H1 (cell line): ENCODE results near the gene COL4A1. TPM values are rescaled to one million over a fixed set of nuclear protein-coding genes. Genes with fewer than 3 reads are reported as not detected.

Experiments
- CTCF ChIA-PET: fragments of 300-600 bp; sonication (Branson Sonifier 250); formaldehyde crosslinking; loops from one replicate; lab custom pipeline; 2021; ENCODE audit not compliant: partially characterized antibody; lab: Charles Lee
- POLR2A ChIA-PET: fragments of 300-600 bp; sonication (Branson Sonifier 250); formaldehyde crosslinking; loops from one replicate; lab custom pipeline; 2021; ENCODE audit warnings: inconsistent platforms; ENCODE audit not compliant: partially characterized antibody; lab: Charles Lee
- DNase-seq, 2 experiments: peaks; one replicate each; pipeline versions ENCODE4 v3.0.0 to v3.0.0-alpha.2; 2010 to 2022; ENCODE audit warnings: low spot score in 2 of 2, low read depth in 1 of 2, mixed read lengths in 1 of 2
- FAIRE-seq: peaks from 2 replicates; lab custom pipeline; 2011; peaks lifted over from hg19 to GRCh38; lab: Jason Lieb, UNC
- H2AFZ ChIP-seq: 2 replicates; pipeline ENCODE4 v1.8.1; 2012; ENCODE audit warnings: low read length, inconsistent platforms
- H2AK5ac ChIP-seq: 2 replicates; pipeline ENCODE4 v1.6.1; 2013; ENCODE audit warnings: low read depth, low read length
- H2BK120ac ChIP-seq: replicated peaks from 2 replicates; pipeline ENCODE3; 2013; ENCODE audit warnings: low read depth, low read length, inconsistent platforms
- H2BK12ac ChIP-seq: 2 replicates; pipeline ENCODE4 v1.6.1; 2013; ENCODE audit warnings: low read depth, low read length
- H2BK15ac ChIP-seq: 2 replicates; pipeline ENCODE4 v1.6.1; 2013; ENCODE audit warnings: low read length
- H2BK20ac ChIP-seq: 2 replicates; pipeline ENCODE4 v1.6.1; 2013; ENCODE audit warnings: low read length
- H2BK5ac ChIP-seq: 2 replicates; pipeline ENCODE4 v1.6.1; 2013; ENCODE audit warnings: low read depth, low read length
- H3K14ac ChIP-seq: 2 replicates; pipeline ENCODE4 v1.6.1; 2013; ENCODE audit warnings: inconsistent platforms; ENCODE audit not compliant: insufficient read length
- H3K18ac ChIP-seq: 2 replicates; pipeline ENCODE4 v1.6.1; 2013; ENCODE audit warnings: low read length; ENCODE audit errors: extremely low read depth
- H3K23ac ChIP-seq: 2 replicates; pipeline ENCODE4 v1.6.1; 2013; ENCODE audit warnings: inconsistent platforms; ENCODE audit not compliant: insufficient read length
- H3K23me2 ChIP-seq: 2 replicates; pipeline ENCODE4 v1.6.1; 2013; ENCODE audit warnings: low read depth, low read length
- H3K27ac ChIP-seq: 2 replicates; pipeline ENCODE4 v1.6.1; 2011; ENCODE audit warnings: low read depth, low read length, inconsistent platforms
- H3K27me3 ChIP-seq, 4 experiments: replicated peaks in 1 of 4; 1 replicate in 1 of 4; 2 replicates in 3 of 4; pipeline versions ENCODE4 v1.6.1 to v1.8.1; 2011 to 2013; ENCODE audit warnings: low read length in 3 of 4, mild to moderate bottlenecking in 3 of 4, inconsistent platforms in 2 of 4, mixed read lengths in 2 of 4, moderate library complexity in 1 of 4; ENCODE audit not compliant: control insufficient read depth in 3 of 4, insufficient read depth in 3 of 4; ENCODE audit errors: extremely low read depth in 1 of 4
- H3K36me3 ChIP-seq, 4 experiments: 2 replicates each; pipeline versions ENCODE4 v1.6.1 to v1.8.1; 2011 to 2013; ENCODE audit warnings: mild to moderate bottlenecking in 4 of 4, low read length in 3 of 4, moderate library complexity in 2 of 4, control low read depth in 1 of 4, inconsistent platforms in 1 of 4; ENCODE audit not compliant: insufficient read depth in 4 of 4, control insufficient read depth in 2 of 4
- H3K4ac ChIP-seq: replicated peaks from 2 replicates; pipeline ENCODE3; 2013; ENCODE audit warnings: low read length, low read depth, mixed read lengths, inconsistent platforms; ENCODE audit not compliant: insufficient read length
- H3K4me1 ChIP-seq, 4 experiments: replicated peaks in 1 of 4; 1 replicate in 1 of 4; 2 replicates in 3 of 4; pipeline versions ENCODE4 v1.6.1 to v1.8.1; 2011 to 2013; ENCODE audit warnings: low read length in 3 of 4, inconsistent platforms in 2 of 4, mixed read lengths in 1 of 4; ENCODE audit not compliant: insufficient read depth in 4 of 4, control insufficient read depth in 3 of 4
- H3K4me2 ChIP-seq, 2 experiments: 2 replicates each; pipeline versions ENCODE4 v1.6.1 to v1.8.1; 2011 to 2013; ENCODE audit warnings: low read depth in 2 of 2, low read length in 2 of 2, control low read depth in 1 of 2, inconsistent platforms in 1 of 2, mild to moderate bottlenecking in 1 of 2; ENCODE audit not compliant: insufficient read depth in 1 of 2
- H3K4me3 ChIP-seq, 4 experiments: fragments of 200-600, 300-600 bp in 1 of 4; sonication (generic), shearing (Covaris generic), sonication (Bioruptor Twin) in 1 of 4; 2 replicates each; pipeline versions ENCODE4 v1.5.1 to v1.8.1; 2011 to 2016; ENCODE audit warnings: low read length in 4 of 4, low read depth in 3 of 4, control low read depth in 2 of 4, inconsistent platforms in 2 of 4, mild to moderate bottlenecking in 2 of 4, mixed read lengths in 1 of 4, moderate library complexity in 1 of 4; ENCODE audit not compliant: insufficient read depth in 2 of 4; ENCODE audit errors: extremely low read depth in 1 of 4
- H3K56ac ChIP-seq: replicated peaks from 2 replicates; pipeline ENCODE3; 2013; ENCODE audit warnings: low read depth, mild to moderate bottlenecking, mixed read lengths, low read length, inconsistent platforms; ENCODE audit not compliant: insufficient read length
- H3K79me1 ChIP-seq: 2 replicates; pipeline ENCODE4 v1.6.1; 2013; ENCODE audit warnings: low read depth, low read length, control low read depth
- H3K79me2 ChIP-seq, 2 experiments: 2 replicates each; pipeline versions ENCODE4 v1.6.1 to v1.8.1; 2012 to 2013; ENCODE audit warnings: low read length in 2 of 2, mild to moderate bottlenecking in 2 of 2, inconsistent platforms in 1 of 2; ENCODE audit not compliant: insufficient read depth in 2 of 2, control insufficient read depth in 1 of 2
- H3K9ac ChIP-seq, 4 experiments: replicated peaks in 1 of 4; 1 replicate in 1 of 4; 2 replicates in 3 of 4; pipeline versions ENCODE4 v1.6.1 to v1.8.1; 2011 to 2013; ENCODE audit warnings: low read depth in 3 of 4, low read length in 3 of 4, control low read depth in 2 of 4, mild to moderate bottlenecking in 2 of 4, moderate library complexity in 2 of 4, inconsistent platforms in 1 of 4; ENCODE audit errors: extremely low read depth in 1 of 4
- H3K9me3 ChIP-seq, 2 experiments: 2 replicates each; pipeline versions ENCODE4 v1.6.1 to v1.8.1; 2012 to 2013; ENCODE audit warnings: mild to moderate bottlenecking in 2 of 2, moderate library complexity in 2 of 2, control low read depth in 1 of 2, inconsistent platforms in 1 of 2, low read depth in 1 of 2, low read length in 1 of 2, mixed read lengths in 1 of 2; ENCODE audit not compliant: insufficient read depth in 2 of 2
- H4K20me1 ChIP-seq, 2 experiments: replicated peaks in 1 of 2; 2 replicates each; pipeline versions ENCODE3 to v1.8.1; 2011 to 2013; ENCODE audit warnings: inconsistent platforms in 2 of 2, low read length in 2 of 2, mild to moderate bottlenecking in 1 of 2; ENCODE audit not compliant: insufficient read depth in 2 of 2, control insufficient read depth in 1 of 2
- H4K5ac ChIP-seq: 2 replicates; pipeline ENCODE4 v1.6.1; 2013; ENCODE audit warnings: low read length, low read depth, mixed read lengths, inconsistent platforms; ENCODE audit not compliant: insufficient read length
- H4K8ac ChIP-seq: 2 replicates; pipeline ENCODE4 v1.8.0; 2013; ENCODE audit warnings: mild to moderate bottlenecking, moderate library complexity, low read length, inconsistent platforms; ENCODE audit not compliant: insufficient read depth; ENCODE audit errors: extremely low read depth
- H4K91ac ChIP-seq: replicated peaks from 2 replicates; pipeline ENCODE3; 2013; ENCODE audit warnings: low read length, mixed read lengths, inconsistent platforms; ENCODE audit not compliant: insufficient read length
- POLR2AphosphoS5 ChIP-seq: IDR thresholded peaks from 2 replicates; pipeline ENCODE4 v1.6.1; 2011; ENCODE audit warnings: low read depth, low read length
- WGBS, 2 experiments: shearing (Covaris generic) in 1 of 2; methylation state at CpG; one replicate each; pipeline versions ENCODE4 v1.1.6 to v1.1.7; 2013 to 2015; ENCODE audit warnings: low lambda C conversion rate in 2 of 2, mixed read lengths in 2 of 2, inconsistent platforms in 1 of 2, low coverage in 1 of 2, missing lambda C conversion rate in 1 of 2; ENCODE audit not compliant: insufficient replicate concordance in 2 of 2, insufficient coverage in 1 of 2, insufficient read length in 1 of 2; ENCODE audit errors: extremely low coverage in 1 of 2, missing lambda C conversion rate in 1 of 2; 5-methylcytosine and 5-hydroxymethylcytosine counted together
- polyA plus RNA-seq, 7 experiments: library from polyadenylated mRNA; depleted of rRNA in 3 of 7; stranded (reverse) in 5 of 7; unstranded in 2 of 7; fragments of >200 nt in 5 of 7; fragments of 200-250 nt in 2 of 7; gene quantifications; 1 replicate in 5 of 7; 2 replicates in 1 of 7; 4 replicates in 1 of 7; pipeline versions ENCODE4 v1.2.1 to v1.2.3, GENCODE V29; 2011 to 2013; ENCODE audit warnings: missing spikeins in 2 of 7, mixed read lengths in 2 of 7
- total RNA-seq: library from RNA; stranded (reverse); fragmentation: NEBNext Ultra II Directional; extraction: Animal tissue kit (Norgen Biotek cat#: 25700); gene quantifications from 2 replicates; pipeline ENCODE4 v1.2.1, GENCODE V29; 2021

Gene COL4A1
- total and polyA plus RNA-seq, 2 of the 8 experiments (the other 6 are each of a cell fraction or from before 2014, with no cell fraction given) = 30.7 to 82.0 TPM

GRCh38 chr13:110289174-110289573 is 17.8 kb downstream of the COL4A1 start:
- no peak overlapping the region for H2BK5ac ChIP-seq
- H3K18ac ChIP-seq = no peak overlapping the region
- DNase-seq (no peak), FAIRE-seq (no peak)
- H3K9ac ChIP-seq = no peak overlapping the region
- no peaks in the 10 kb centered on the region; a peak in 1 of 4 replicates for H3K79me2 ChIP-seq
- H3K27ac ChIP-seq = no peak overlapping the region
- H3K4me3 ChIP-seq = no peak overlapping the region
- peaks cover 3% of the 10 kb centered on the region; the same call in 1 of the 2 replicates for H3K79me1 ChIP-seq
- no peak overlapping the region for H4K5ac ChIP-seq
- 80% methylated on average over 9 of the region's 9 CpGs; no CpG with 5 or more reads in 1 of the 2 experiments for WGBS, 2 experiments
- H3K14ac ChIP-seq = no peak overlapping the region
- no peak overlapping the region for H2BK120ac ChIP-seq
- H3K36me3 ChIP-seq = no peaks in the 10 kb centered on the region
- no peaks in the 10 kb centered on the region for H3K27me3 ChIP-seq
- no peaks in the 10 kb centered on the region for H4K20me1 ChIP-seq
- H2BK20ac ChIP-seq = no peak overlapping the region
- no peaks in the 10 kb centered on the region for H3K23me2 ChIP-seq
- H4K8ac ChIP-seq = no peak overlapping the region
- no peak for TF ChIP-seq POLR2AphosphoS5
- ChIA-PET POLR2A (interaction anchor here (1.3 kb wide), 1 partner anchor 18 kb away, joined by 4 read pairs; the partner anchor contains the start of genes COL4A1 and COL4A2), CTCF (no interaction called here)
- H4K91ac ChIP-seq = no peak overlapping the region
- H3K9me3 ChIP-seq = no peaks in the 10 kb centered on the region
- H2AK5ac ChIP-seq = no peak overlapping the region
- no peak overlapping the region for H3K56ac ChIP-seq
- no peaks in the 10 kb centered on the region for H3K4me1 ChIP-seq
- H2BK15ac ChIP-seq = no peak overlapping the region
- H2BK12ac ChIP-seq = no peak overlapping the region
- H3K4me2 ChIP-seq = no peak overlapping the region
- no peak overlapping the region for H3K23ac ChIP-seq
- H2AFZ ChIP-seq = no peak overlapping the region
- H3K4ac ChIP-seq = no peak overlapping the region
